Bronchial epithelial cell (primary cell): Measurements from ENCODE around the gene GMPPA. TPM values are rescaled to one million over a fixed set of nuclear protein-coding genes. Genes with fewer than 3 reads are reported as not detected.

ENCODE experiments used
- DNase-seq: peaks from one replicate; pipeline ENCODE4 v3.0.0-alpha.2; 2010; ENCODE audit warnings: low read depth
- FAIRE-seq: peaks from 2 replicates; lab custom pipeline; 2011; peaks lifted over from hg19 to GRCh38; lab: Jason Lieb, UNC
- H3K27me3 ChIP-seq: 2 replicates; pipeline ENCODE4 v1.5.1; 2011; ENCODE audit warnings: low read length; ENCODE audit not compliant: control insufficient read depth, insufficient read depth
- H3K36me3 ChIP-seq: 2 replicates; pipeline ENCODE4 v1.5.1; 2011; ENCODE audit warnings: low read length; ENCODE audit not compliant: control insufficient read depth, insufficient read depth
- H3K4me3 ChIP-seq: 2 replicates; pipeline ENCODE4 v1.5.1; 2011; ENCODE audit warnings: mild to moderate bottlenecking, low read depth, low read length, control low read depth
- total RNA-seq: library from RNA; depleted of rRNA; stranded (reverse); fragments of >200 nt; gene quantifications from 2 replicates; pipeline ENCODE4 v1.2.1, GENCODE V29; 2014
- TF ChIP-seq, protein P1 (sequence below): IDR thresholded peaks from 2 replicates; pipeline ENCODE4 v1.5.1; 2011; ENCODE audit warnings: mild to moderate bottlenecking, moderate library complexity, low read length, control low read depth, inconsistent platforms; ENCODE audit not compliant: insufficient read depth, severe bottlenecking

Gene GMPPA
- total RNA-seq, 1 donor from 2014 or later: 49.0 TPM

- TF ChIP-seq, protein P1, sequence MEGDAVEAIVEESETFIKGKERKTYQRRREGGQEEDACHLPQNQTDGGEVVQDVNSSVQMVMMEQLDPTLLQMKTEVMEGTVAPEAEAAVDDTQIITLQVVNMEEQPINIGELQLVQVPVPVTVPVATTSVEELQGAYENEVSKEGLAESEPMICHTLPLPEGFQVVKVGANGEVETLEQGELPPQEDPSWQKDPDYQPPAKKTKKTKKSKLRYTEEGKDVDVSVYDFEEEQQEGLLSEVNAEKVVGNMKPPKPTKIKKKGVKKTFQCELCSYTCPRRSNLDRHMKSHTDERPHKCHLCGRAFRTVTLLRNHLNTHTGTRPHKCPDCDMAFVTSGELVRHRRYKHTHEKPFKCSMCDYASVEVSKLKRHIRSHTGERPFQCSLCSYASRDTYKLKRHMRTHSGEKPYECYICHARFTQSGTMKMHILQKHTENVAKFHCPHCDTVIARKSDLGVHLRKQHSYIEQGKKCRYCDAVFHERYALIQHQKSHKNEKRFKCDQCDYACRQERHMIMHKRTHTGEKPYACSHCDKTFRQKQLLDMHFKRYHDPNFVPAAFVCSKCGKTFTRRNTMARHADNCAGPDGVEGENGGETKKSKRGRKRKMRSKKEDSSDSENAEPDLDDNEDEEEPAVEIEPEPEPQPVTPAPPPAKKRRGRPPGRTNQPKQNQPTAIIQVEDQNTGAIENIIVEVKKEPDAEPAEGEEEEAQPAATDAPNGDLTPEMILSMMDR: no peak
- no peaks in the 10 kb centered on the region for H3K27me3 ChIP-seq
- no peak for FAIRE-seq
- no peak overlapping the region for H3K4me3 ChIP-seq
- no peak for DNase-seq
- H3K36me3 ChIP-seq: peaks cover 25% of the 10 kb centered on the region
Observed at GRCh38 chr2:219537657-219538488, 39.2 kb downstream of the GMPPA start.

GRCh38 chr2:219538504-219538951, 39.8 kb downstream of the GMPPA start:
- H3K27me3 ChIP-seq: no peaks in the 10 kb centered on the region
- FAIRE-seq (no peak), DNase-seq (no peak)
- TF ChIP-seq, protein P1: no peak
- peaks cover 25% of the 10 kb centered on the region for H3K36me3 ChIP-seq
- no peak overlapping the region for H3K4me3 ChIP-seq

- TF ChIP-seq, protein P1: no peak
- H3K36me3 ChIP-seq: peaks cover 25% of the 10 kb centered on the region
- H3K27me3 ChIP-seq: no peaks in the 10 kb centered on the region
- no peak for FAIRE-seq
- H3K4me3 ChIP-seq: no peak overlapping the region
- DNase-seq: no peak
Observed at GRCh38 chr2:219538956-219539788, 40.5 kb downstream of the GMPPA start.

DNA sequence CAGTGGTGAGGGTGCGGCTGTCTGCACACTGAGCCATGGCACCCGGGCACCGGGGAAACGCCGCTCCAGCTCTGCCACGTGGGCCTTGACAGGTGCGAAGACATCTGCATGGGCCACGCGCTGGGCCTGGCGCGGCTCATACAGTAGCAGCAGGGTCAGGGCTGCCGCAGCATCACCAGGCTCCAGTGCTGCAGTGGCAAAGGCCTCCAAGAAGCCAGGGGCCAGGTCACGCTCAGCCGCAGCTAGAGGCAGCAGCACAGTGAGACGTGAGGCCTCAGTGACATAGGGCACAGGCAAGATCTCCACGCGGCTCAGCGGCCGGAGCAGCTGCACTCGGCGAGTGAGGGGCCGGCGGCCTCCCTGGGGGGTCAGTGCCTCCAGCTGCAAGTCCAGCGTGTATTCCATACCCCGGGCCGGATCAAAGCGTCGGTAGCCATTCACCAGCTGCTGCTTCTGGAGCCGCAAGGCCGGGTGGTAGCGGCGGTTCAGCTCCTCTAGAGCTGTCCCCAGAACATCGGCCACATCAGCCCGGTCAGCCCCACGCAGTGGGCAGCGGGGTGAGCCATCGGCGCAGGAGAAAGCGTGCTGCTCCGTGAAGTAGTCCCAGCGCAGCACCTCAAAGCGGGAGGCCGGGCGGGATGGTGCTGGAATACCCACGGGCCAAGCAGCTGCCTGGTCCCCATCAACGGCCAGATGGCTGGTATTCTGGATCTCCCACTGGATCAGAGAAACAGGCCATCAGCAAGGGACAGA, 41.4 kb downstream of the GMPPA start:
- no peaks in the 10 kb centered on the region for H3K27me3 ChIP-seq
- DNase-seq: no peak
- TF ChIP-seq, protein P1: no peak
- H3K4me3 ChIP-seq: no peak overlapping the region
- H3K36me3 ChIP-seq: peaks cover 25% of the 10 kb centered on the region
- FAIRE-seq: peak; percentile 7

DNA sequence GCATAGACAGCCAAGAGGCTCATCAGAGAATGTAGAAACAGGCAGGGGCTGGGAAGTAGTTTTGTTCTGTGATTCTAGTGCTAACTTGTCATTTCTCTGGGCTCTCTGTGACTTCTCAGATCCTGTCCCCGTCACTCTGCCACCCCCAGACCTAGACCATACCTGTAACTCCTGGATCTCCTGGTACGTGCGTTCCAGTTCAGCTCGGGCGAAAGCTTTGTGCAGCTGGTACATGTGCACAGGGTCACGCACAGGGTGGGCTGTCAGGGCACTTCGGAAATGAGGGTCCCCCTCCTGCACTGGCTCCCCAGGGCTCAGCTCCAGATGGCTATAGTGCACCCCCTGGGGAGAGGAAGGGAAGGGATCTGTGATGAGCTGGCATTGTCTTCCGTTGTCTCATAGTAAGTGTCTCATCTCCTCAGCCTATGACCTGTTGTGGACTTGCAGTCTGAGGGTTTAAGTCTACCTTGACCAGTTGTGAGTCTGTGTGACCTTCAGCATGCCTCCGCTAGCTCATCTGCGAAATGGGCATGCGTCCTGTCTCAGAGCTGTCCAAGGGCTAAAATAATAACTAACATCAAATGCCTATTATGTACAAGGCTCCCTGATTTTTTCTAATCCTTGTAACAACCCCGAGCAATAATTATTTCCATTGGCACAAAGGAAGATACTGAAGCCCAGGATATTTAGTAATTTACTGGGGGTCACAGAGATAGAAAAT, 42.3 kb downstream of the GMPPA start:
- TF ChIP-seq, protein P1: no peak
- Histone ChIP-seq H3K36me3 (peaks cover 25% of the 10 kb centered on the region), H3K4me3 (no peak overlapping the region), H3K27me3 (no peaks in the 10 kb centered on the region)
- no peak for FAIRE-seq
- DNase-seq: no peak
